Right hindlimb (tissue), 1 donor: ENCODE measurements around the gene TSPAN2.
"Not testable (repeated sequence)": the region's sequence is repeated elsewhere in the genome, so short reads cannot be mapped to it uniquely, and the experiment has no call there.

Experiments used
- DNase-seq: peaks from one replicate; pipeline ENCODE4 v3.0.0-alpha.2; 2018

The TSPAN2 gene

GRCh38 chr1:115031595-115031994 is 57.7 kb downstream of the TSPAN2 start:
- DNase-seq, result no peak

DNA sequence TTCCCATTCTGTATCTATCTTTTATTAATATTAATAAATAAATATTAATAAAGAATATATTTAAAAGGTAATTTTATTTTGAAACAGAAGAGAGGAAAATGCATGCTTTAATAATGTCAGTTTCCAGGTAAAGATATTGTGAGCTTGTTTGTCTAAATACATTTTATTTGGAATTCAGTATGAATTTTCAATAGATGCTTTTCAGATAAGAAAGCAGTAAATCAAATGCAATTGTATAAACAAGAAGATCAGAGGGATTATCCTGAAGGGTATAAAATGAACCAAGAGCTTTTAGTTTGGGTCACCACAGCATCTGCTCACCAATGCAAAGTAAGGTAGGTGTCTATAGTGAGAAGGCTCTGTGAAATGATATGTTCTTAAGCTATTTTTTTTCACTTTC is 59.8 kb downstream of the TSPAN2 start, which contains the start of gene TSHB:
TSHB (plus strand) TSS at position 301 of the 400 bp plus-strand sequence. CDS start 3,537 bp downstream, outside the sequence.
- DNase-seq, result no peak

- no peak for DNase-seq
These were observed 65.7 kb downstream of the TSPAN2 start for GRCh38 chr1:115023593-115023992.

DNA sequence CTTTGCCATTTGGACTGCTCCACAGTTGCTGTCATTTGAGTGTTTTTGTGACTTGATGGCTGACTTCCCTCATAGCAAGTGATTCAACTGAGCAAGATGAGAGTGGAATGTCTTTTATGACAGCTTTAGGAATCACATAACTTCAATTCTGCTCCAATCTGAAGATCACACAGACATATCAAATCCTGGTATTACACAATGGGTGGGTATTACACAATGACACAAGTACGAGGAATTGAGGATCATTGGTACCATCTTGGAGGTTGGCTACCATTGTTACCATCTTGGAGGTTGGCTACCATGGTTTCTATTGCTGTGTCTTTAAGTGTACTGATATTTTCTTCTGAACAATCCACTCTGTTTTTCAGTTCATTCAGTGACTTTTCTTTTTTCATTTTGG is 68.2 kb downstream of the TSPAN2 start:
- DNase-seq, result no peak

DNA sequence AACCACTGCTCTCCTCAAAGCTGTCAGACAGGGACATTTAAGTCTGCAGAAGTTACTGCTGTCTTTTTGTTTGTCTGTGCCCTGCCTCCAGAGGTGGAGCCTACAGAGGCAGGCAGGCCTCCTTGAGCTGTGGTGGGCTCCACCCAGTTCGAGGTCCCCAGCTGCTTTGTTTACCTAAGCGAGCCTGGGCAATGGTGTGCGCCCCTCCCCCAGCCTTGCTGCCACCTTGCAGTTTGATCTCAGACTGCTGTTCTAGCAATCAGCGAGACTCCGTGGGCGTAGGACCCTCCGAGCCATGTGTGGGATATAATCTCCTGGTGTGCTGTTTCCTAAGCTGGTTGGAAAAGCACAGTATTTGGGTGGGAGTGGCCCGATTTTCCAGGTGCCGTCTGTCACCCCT is 69.8 kb downstream of the TSPAN2 start:
- not testable (repeated sequence) for DNase-seq

DNA sequence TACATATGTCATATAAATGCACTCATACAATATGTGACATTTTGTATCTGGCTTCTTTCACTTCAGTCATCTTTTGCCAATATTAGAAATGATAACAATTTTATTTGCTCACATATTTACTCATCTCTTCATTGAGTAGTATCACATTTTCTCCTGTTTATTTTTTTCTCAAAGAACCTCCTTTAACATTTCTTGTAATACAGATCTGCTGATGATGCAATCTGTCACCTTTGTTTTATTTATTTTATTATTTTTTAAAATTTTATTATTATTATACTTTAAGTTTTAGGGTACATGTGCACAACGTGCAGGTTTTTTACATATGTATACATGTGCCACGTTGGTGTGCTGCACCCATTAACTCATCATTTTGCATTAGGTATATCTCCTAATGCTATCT is 75.5 kb downstream of the TSPAN2 start:
- DNase-seq, result no peak

DNA sequence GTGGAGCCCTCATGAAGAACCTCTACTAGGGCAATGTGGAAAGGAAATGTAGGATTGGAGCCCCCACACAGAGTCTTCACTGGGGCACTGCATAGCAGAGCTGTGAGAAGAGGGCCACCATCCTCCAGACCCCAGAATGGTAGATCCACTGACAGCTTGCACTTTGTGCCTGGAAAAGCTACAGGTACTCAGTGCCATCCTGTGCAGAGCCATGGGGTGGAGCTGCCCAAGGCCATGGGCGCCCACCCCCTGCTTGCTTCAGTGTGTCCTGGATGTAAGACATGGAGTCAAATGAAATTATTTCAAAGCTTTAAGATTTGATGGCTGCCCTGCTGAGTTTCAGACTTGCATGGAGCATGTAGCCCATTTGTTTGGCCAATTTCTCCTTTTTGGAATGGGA is 76.9 kb downstream of the TSPAN2 start:
- DNase-seq, result no peak

DNA sequence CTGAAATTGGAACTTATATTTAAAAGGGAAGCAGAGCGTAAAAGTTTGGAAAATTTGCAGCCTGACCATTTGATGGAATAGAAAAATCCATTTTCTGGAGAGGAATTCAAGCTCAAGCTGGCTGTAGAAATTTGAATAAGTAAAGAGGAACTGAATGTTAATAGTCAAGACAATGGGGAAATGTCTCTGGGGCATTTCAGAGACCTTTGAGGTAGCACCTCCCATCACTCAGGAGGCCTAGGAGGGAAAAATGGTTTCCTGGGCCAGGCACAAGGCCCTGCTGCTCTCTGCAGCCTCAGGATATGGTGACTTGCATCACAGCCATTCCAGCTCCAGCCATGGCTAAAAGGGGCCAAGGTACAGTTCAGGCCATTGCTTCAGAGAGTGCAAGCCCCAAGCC is 77.3 kb downstream of the TSPAN2 start:
- DNase-seq, result no peak

DNA sequence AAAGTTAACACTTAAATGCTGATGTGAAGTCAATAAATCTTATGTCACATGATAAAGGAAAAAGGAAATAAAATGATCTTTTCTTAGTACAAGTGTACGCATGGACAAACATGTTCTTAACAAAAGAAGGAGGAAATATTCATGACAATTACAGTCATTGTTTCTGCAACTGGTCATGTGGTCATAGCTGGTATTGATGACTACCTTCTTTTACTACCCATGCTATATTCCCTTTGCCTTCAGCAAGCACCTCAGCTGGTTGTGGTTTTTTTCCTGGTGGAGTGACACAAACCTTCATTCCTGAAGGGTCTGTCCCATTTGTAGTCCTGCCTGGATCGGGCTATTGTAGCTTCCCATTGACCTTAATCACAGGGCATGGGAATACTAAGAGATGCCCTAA is 83.1 kb downstream of the TSPAN2 start:
- no peak for DNase-seq
